Tibial nerve (tissue), 4 donors: ENCODE measurements around the gene ABCC12. TPM values are rescaled to one million over a fixed set of nuclear protein-coding genes. Genes with fewer than 3 reads are reported as not detected.

ENCODE experiments used
- DNase-seq, 2 donors: peaks; one replicate each; pipeline ENCODE4 v3.0.0-alpha.2; 2019; ENCODE audit warnings: low spot score in 2 of 2
- H3K27ac ChIP-seq, 4 donors: fragments of 200-600 bp; sonication (generic) in 3 of 4; one replicate each; pipeline ENCODE4 v1.5.1; 2017 to 2019; ENCODE audit warnings: mild to moderate bottlenecking in 1 of 4
- H3K27me3 ChIP-seq, 2 donors: fragments of 200-600 bp; sonication (generic) in 1 of 2; one replicate each; pipeline versions ENCODE4 v1.5.1 to v1.6.0; 2017 to 2019
- H3K36me3 ChIP-seq, 3 donors: fragments of 200-600 bp; sonication (generic); one replicate each; pipeline ENCODE4 v1.5.1; 2018 to 2019
- H3K4me1 ChIP-seq, 4 donors: fragments of 200-600 bp; sonication (generic) in 3 of 4; one replicate each; pipeline ENCODE4 v1.5.1; 2017 to 2019
- H3K4me3 ChIP-seq, 4 donors: fragments of 200-600 bp; sonication (generic) in 3 of 4; one replicate each; pipeline ENCODE4 v1.5.1; 2017 to 2019; ENCODE audit warnings: mild to moderate bottlenecking in 1 of 4, moderate library complexity in 1 of 4
- H3K9me3 ChIP-seq, 4 donors: fragments of 200-600 bp; sonication (generic) in 3 of 4; one replicate each; pipeline ENCODE4 v1.5.1; 2017 to 2019
- CTCF ChIP-seq, 5 experiments: fragments of 200-600 bp in 3 of 5; fragments of 450-650 bp in 2 of 5; sonication (generic) in 3 of 5; IDR thresholded peaks; one replicate each; pipeline ENCODE4 v1.5.1; 2016 to 2019; ENCODE audit warnings: antibody characterized with exemption in 5 of 5, mild to moderate bottlenecking in 3 of 5, moderate library complexity in 2 of 5
- EP300 ChIP-seq, 2 donors: sonication (generic); formaldehyde crosslinking; IDR thresholded peaks; one replicate each; pipeline ENCODE4 v1.6.1; 2017; ENCODE audit warnings: antibody characterized with exemption in 2 of 2, mild to moderate bottlenecking in 1 of 2
- POLR2A ChIP-seq, 2 donors: fragments of 450-650 bp; IDR thresholded peaks; one replicate each; pipeline ENCODE4 v1.6.1; 2017; ENCODE audit warnings: antibody characterized with exemption in 2 of 2, mild to moderate bottlenecking in 2 of 2, moderate library complexity in 2 of 2
- WGBS, 2 donors: methylation state at CpG; one replicate each; pipeline ENCODE4 v1.1.5; 2018; 5-methylcytosine and 5-hydroxymethylcytosine counted together
- total RNA-seq, 4 donors: library from RNA; depleted of rRNA; stranded (reverse); fragments of >200 nt; gene quantifications; one replicate each; pipeline ENCODE4 v1.1.0, GENCODE V29; 2016

ABCC12 gene
- total RNA-seq, 4 donors from 2014 or later = under 0.01 TPM; not detected in 3

DNA sequence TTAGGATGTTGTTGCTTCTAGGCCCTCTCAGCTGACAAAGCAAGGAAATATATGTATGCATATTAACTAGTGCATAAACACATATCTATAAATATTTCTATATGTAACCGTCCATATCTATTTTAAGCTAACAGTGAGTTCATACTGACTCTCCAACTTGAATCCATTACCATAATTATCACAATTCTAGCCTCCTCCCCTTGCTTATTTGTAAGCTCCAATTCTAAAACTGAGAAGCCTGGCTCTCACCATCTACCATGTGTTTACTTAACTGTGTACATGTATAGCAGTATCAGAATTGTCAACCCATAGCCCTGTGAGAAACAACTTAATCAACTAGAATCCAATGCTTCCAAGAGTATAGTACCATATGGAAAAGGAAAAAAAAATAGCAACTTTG lies 5.1 kb downstream of the ABCC12 start:
- no peaks in the 10 kb centered on the region for H3K4me1 ChIP-seq
- TF ChIP-seq EP300 (IDR thresholded peaks at IDR 0.05) = no peak
- H3K36me3 ChIP-seq = no peaks in the 10 kb centered on the region
- 60 to 80% methylated on average over 1 of the region's 1 CpG for WGBS, 2 donors
- no peak overlapping the region for H3K27ac ChIP-seq
- peaks cover 0 to 11% (median 0%) of the 10 kb centered on the region in 4 donors for H3K9me3 ChIP-seq
- H3K27me3 ChIP-seq = no peaks in the 10 kb centered on the region
- H3K4me3 ChIP-seq = no peak overlapping the region
- no peak for DNase-seq

- Histone ChIP-seq H3K4me1 (no peaks in the 10 kb centered on the region), H3K36me3 (no peaks in the 10 kb centered on the region), H3K27ac (no peak overlapping the region), H3K27me3 (no peaks in the 10 kb centered on the region), H3K4me3 (no peak overlapping the region), H3K9me3 (peaks cover 0 to 11% (median 0%) of the 10 kb centered on the region in 4 donors)
- WGBS, 2 donors = 94 to 95% methylated on average over 4 of the region's 4 CpGs
- no peak for TF ChIP-seq POLR2A (IDR thresholded peaks at IDR 0.05)
- TF ChIP-seq EP300 (IDR thresholded peaks at IDR 0.05) = no peak
- no peak for TF ChIP-seq CTCF (IDR thresholded peaks at IDR 0.05)
- no peak for DNase-seq
These were observed 9.1 kb downstream of the ABCC12 start for GRCh38 chr16:48146710-48147109.

DNA sequence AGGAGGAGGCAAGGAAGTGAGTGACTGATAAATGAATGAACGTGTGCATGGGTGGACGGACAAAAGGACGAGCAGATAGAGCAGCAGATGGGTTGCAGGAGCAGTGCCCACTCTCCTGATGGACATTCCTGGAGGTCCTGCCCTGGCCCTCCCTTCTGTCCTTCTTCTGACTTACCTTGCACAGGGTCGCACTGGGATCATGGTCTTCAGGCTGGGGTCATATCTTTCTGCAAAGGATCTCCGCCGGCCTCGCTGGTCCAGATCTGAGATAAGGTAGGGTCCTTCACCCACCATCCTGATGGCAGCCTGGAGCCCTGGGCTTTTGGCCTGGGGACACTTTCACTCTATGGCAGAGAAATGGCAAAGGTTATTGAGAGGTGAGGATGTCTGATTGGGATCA lies 9.7 kb downstream of the ABCC12 start:
- H3K9me3 ChIP-seq = peaks cover 0 to 11% (median 0%) of the 10 kb centered on the region in 4 donors
- no peak overlapping the region for H3K4me3 ChIP-seq
- no peaks in the 10 kb centered on the region for H3K4me1 ChIP-seq
- DNase-seq = no peak
- no peaks in the 10 kb centered on the region for H3K27me3 ChIP-seq
- 92% methylated on average over 7 of the region's 7 CpGs for WGBS, 2 donors
- no peaks in the 10 kb centered on the region for H3K36me3 ChIP-seq
- no peak for TF ChIP-seq CTCF (IDR thresholded peaks at IDR 0.05)
- no peak for TF ChIP-seq POLR2A (IDR thresholded peaks at IDR 0.05)
- H3K27ac ChIP-seq = no peak overlapping the region

DNA sequence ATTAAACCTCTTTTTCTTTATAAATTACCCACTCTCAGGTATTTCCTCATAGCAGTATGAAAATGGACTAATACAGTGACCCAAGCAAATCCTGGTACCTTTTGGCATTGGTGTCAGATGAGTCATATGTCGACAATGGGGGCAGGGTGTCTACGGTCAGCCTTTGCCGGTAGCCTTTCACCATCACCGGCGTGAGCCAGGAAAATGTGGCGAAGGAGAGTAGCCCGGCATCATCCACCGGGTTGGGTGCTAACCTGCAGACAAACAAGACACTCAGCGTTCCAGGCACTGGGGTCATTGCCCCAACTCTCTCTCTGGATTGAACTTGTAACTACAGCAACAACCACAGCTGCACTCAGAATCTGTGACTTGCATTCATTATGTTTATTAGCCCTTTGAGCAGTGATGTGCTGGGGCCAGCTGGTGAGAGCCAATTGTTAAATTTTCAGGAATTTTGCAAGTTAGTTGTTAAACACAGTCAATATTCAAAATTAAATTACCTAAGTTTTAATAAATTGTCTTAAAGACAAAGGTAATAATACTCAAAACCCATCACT lies 11.9 kb downstream of the ABCC12 start:
- H3K9me3 ChIP-seq = peaks cover 0 to 6% (median 0%) of the 10 kb centered on the region in 4 donors
- H3K4me3 ChIP-seq = no peak overlapping the region
- 90 to 93% methylated on average over 9 of the region's 9 CpGs for WGBS, 2 donors
- H3K4me1 ChIP-seq = no peaks in the 10 kb centered on the region
- H3K27ac ChIP-seq = no peak overlapping the region
- H3K36me3 ChIP-seq = no peaks in the 10 kb centered on the region
- no peaks in the 10 kb centered on the region for H3K27me3 ChIP-seq
- TF ChIP-seq EP300 (IDR thresholded peaks at IDR 0.05) (no peak), CTCF (IDR thresholded peaks at IDR 0.05) (no peak), POLR2A (IDR thresholded peaks at IDR 0.05) (no peak)
- no peak for DNase-seq

- no peak overlapping the region for H3K4me3 ChIP-seq
- H3K4me1 ChIP-seq = no peaks in the 10 kb centered on the region
- no peaks in the 10 kb centered on the region for H3K36me3 ChIP-seq
- TF ChIP-seq CTCF (IDR thresholded peaks at IDR 0.05) (no peak), POLR2A (IDR thresholded peaks at IDR 0.05) (no peak), EP300 (IDR thresholded peaks at IDR 0.05) (no peak)
- no peaks in the 10 kb centered on the region for H3K27me3 ChIP-seq
- WGBS, 2 donors = 82 to 91% methylated on average over 6 of the region's 6 CpGs
- no peak for DNase-seq
- H3K27ac ChIP-seq = no peak overlapping the region
- H3K9me3 ChIP-seq = no peaks in the 10 kb centered on the region
These were observed 15.0 kb downstream of the ABCC12 start for GRCh38 chr16:48140821-48141220.

GRCh38 chr16:48139517-48139916 lies 16.3 kb downstream of the ABCC12 start:
- no peaks in the 10 kb centered on the region for H3K27me3 ChIP-seq
- DNase-seq = no peak
- H3K9me3 ChIP-seq = no peaks in the 10 kb centered on the region
- WGBS, 2 donors = 83 to 85% methylated on average over 3 of the region's 3 CpGs
- H3K4me3 ChIP-seq = no peak overlapping the region
- no peak overlapping the region for H3K27ac ChIP-seq
- TF ChIP-seq EP300 (IDR thresholded peaks at IDR 0.05) = no peak
- no peak for TF ChIP-seq CTCF (IDR thresholded peaks at IDR 0.05)
- TF ChIP-seq POLR2A (IDR thresholded peaks at IDR 0.05) = no peak
- no peaks in the 10 kb centered on the region for H3K4me1 ChIP-seq
- no peaks in the 10 kb centered on the region for H3K36me3 ChIP-seq
